GM23248 (cell line): ENCODE measurements around the gene TMEM163. TPM values are rescaled to one million over a fixed set of nuclear protein-coding genes. Genes with fewer than 3 reads are reported as not detected.
"Not testable (repeated sequence)": the region's sequence is repeated elsewhere in the genome, so short reads cannot be mapped to it uniquely, and the experiment has no call there.

Experiments used
- DNase-seq: peaks from one replicate; pipeline ENCODE4 v3.0.0-alpha.2; 2015
- H2AFZ ChIP-seq: fragments of 200-600 bp; sonication (generic); 2 replicates; pipeline ENCODE4 v1.6.1; 2016; ENCODE audit warnings: antibody characterized with exemption
- H3F3A ChIP-seq: fragments of 200-600 bp; sonication (generic); 2 replicates; pipeline ENCODE4 v1.6.1; 2016; ENCODE audit warnings: mild to moderate bottlenecking, antibody characterized with exemption, mixed run types; ENCODE audit not compliant: insufficient read depth
- H3K27ac ChIP-seq: fragments of 200-600 bp; sonication (generic); 2 replicates; pipeline ENCODE4 v1.5.1; 2016; ENCODE audit warnings: mild to moderate bottlenecking
- H3K27me3 ChIP-seq: fragments of 200-600 bp; sonication (generic); replicated peaks from 2 replicates; pipeline ENCODE4 v1.6.1; 2016; ENCODE audit warnings: mild to moderate bottlenecking; ENCODE audit not compliant: insufficient read depth
- H3K36me3 ChIP-seq: fragments of 200-600 bp; sonication (generic); 2 replicates; pipeline ENCODE4 v1.6.1; 2016; ENCODE audit warnings: low read depth, mild to moderate bottlenecking
- H3K4me1 ChIP-seq: fragments of 200-600 bp; sonication (generic); 2 replicates; pipeline ENCODE4 v1.6.1; 2016; ENCODE audit warnings: mild to moderate bottlenecking; ENCODE audit not compliant: insufficient read depth
- H3K4me2 ChIP-seq: fragments of 200-600 bp; sonication (generic); one replicate; pipeline ENCODE4 v1.6.1; 2016; ENCODE audit warnings: mild to moderate bottlenecking; ENCODE audit not compliant: unreplicated experiment
- H3K4me3 ChIP-seq: fragments of 200-600 bp; sonication (generic); 2 replicates; pipeline ENCODE4 v1.5.1; 2016; ENCODE audit warnings: mild to moderate bottlenecking
- H3K79me2 ChIP-seq: fragments of 200-600 bp; sonication (generic); 2 replicates; pipeline ENCODE4 v1.6.1; 2016; ENCODE audit warnings: mild to moderate bottlenecking; ENCODE audit not compliant: insufficient read depth
- H3K9ac ChIP-seq: fragments of 200-600 bp; sonication (generic); 2 replicates; pipeline ENCODE4 v1.6.1; 2016; ENCODE audit warnings: mild to moderate bottlenecking
- H3K9me2 ChIP-seq: fragments of 200-600 bp; sonication (generic); 2 replicates; pipeline ENCODE4 v1.6.1; 2016; ENCODE audit warnings: mixed run types, mild to moderate bottlenecking, moderate library complexity; ENCODE audit not compliant: insufficient read depth
- H3K9me3 ChIP-seq: fragments of 200-600 bp; sonication (generic); one replicate; pipeline ENCODE4 v1.6.1; 2017; ENCODE audit warnings: low read depth
- H4K20me1 ChIP-seq: fragments of 200-600 bp; sonication (generic); 2 replicates; pipeline ENCODE4 v1.6.0; 2016; ENCODE audit not compliant: insufficient read depth
- EZH2 ChIP-seq: fragments of 200-600 bp; sonication (generic); IDR thresholded peaks from 2 replicates; pipeline ENCODE4 v1.6.1; 2018; ENCODE audit warnings: antibody characterized with exemption, mild to moderate bottlenecking; ENCODE audit not compliant: insufficient read depth, poor library complexity, severe bottlenecking
- EZH2phosphoT487 ChIP-seq: fragments of 200-600 bp; sonication (generic); IDR thresholded peaks from 2 replicates; pipeline ENCODE4 v1.6.1; 2018; ENCODE audit warnings: antibody characterized with exemption, moderate library complexity, mild to moderate bottlenecking, low read depth; ENCODE audit not compliant: insufficient read depth
- WGBS, 2 experiments: methylation state at CpG; one replicate each; pipeline ENCODE4 v1.1.6; 2015 to 2017; ENCODE audit warnings: low lambda C conversion rate in 2 of 2, low coverage in 1 of 2; ENCODE audit errors: missing lambda C conversion rate in 2 of 2; 5-methylcytosine and 5-hydroxymethylcytosine counted together
- in situ Hi-C: fragments of 300-500 bp; cut with MboI; formaldehyde crosslinking; loops from 2 replicates; pipeline ENCODE4 v1.15.0; 2020
- polyA plus RNA-seq: library from polyadenylated mRNA; unstranded; fragments of >200 nt; fragmentation: Nextera tagmentation; extraction: Ambion mirVana; gene quantifications from 2 replicates; pipeline ENCODE4 v1.2.1, GENCODE V29; 2016
- total RNA-seq: library from RNA; depleted of rRNA; stranded (reverse); fragments of >200 nt; shearing (Covaris generic); gene quantifications from 2 replicates; pipeline ENCODE4 v1.2.3, GENCODE V29; 2014

Gene TMEM163
- total and polyA plus RNA-seq, 2 experiments from 2014 or later = not detected

DNA sequence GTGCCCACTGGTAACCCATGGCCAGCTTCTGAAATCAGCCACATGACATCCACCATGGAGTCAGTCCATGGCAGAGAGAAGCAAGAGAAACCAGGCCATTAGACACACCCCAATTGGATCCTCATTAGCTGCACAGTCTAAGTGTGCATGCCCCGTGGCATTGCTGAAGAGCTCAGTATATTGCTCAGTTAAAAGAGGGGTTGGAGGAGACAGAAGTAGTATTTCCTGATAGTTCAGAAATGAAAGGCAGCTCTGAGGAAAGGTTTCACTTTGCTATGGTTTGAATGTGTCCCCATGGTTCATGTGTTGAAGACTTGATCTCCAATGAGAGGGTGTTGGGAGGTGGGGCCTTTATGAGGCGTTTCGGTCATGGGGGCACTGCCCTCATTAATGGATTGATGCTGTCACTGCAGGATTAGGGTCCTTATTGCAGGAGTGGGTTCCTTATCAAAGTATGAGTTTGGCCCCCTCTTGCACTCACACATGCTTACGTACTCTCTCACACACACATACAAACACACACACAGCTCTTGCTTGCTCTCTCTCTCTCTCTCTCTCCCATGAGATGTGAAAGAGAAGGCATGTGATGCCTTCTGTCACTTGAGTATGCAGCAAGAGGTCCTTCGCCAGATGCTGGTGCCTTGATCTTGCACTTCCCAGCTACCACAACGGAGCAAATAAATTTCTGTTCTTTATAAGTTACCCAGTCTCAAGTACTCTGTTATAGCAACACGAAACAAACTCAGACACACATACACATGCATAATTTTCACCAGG lies 58.0 kb downstream of the TMEM163 start:
- no peak for DNase-seq
- 15 to 16% methylated on average over 7 of the region's 7 CpGs for WGBS, 2 experiments
- Histone ChIP-seq H3K9ac (no peak overlapping the region), H3K9me3 (no peaks in the 10 kb centered on the region), H3K27ac (no peak overlapping the region), H3K27me3 (no peaks in the 10 kb centered on the region), H2AFZ (no peak overlapping the region), H3K79me2 (no peaks in the 10 kb centered on the region), H3F3A (no peaks in the 10 kb centered on the region), H4K20me1 (no peaks in the 10 kb centered on the region), H3K9me2 (no peaks in the 10 kb centered on the region), H3K4me1 (no peaks in the 10 kb centered on the region), H3K36me3 (no peaks in the 10 kb centered on the region), H3K4me3 (no peak overlapping the region), H3K4me2 (no peak overlapping the region)
- no peak for TF ChIP-seq EZH2phosphoT487
- TF ChIP-seq EZH2 = no peak
- in situ Hi-C loops = no loop called here

DNA sequence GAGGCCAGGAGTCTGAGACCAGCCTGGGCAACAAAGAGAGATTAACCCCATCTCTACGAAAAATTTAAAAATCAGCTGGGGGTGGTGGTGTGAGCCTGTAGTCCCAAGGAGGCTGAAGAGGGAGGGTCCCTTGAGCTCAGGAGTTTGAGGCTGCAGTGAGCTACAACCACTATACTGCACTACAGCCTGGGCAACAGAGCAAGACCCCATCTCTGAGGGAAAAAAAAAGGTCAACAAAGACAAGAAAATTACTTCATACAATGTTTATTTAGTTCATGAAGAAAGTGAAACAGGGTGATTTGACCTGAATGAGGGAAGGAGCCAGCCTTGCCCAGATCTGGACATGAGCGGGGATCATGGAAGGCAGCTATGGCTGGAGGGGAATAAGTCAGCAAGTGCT lies 59.1 kb downstream of the TMEM163 start:
- Histone ChIP-seq H3K27me3 (no peaks in the 10 kb centered on the region), H3K9me2 (no peaks in the 10 kb centered on the region), H3K27ac (no peak overlapping the region), H3K4me2 (no peak overlapping the region), H3F3A (no peaks in the 10 kb centered on the region), H3K9ac (no peak overlapping the region), H2AFZ (no peak overlapping the region), H3K9me3 (no peaks in the 10 kb centered on the region), H3K36me3 (no peaks in the 10 kb centered on the region), H3K79me2 (no peaks in the 10 kb centered on the region), H3K4me1 (no peaks in the 10 kb centered on the region), H3K4me3 (no peak overlapping the region), H4K20me1 (no peaks in the 10 kb centered on the region)
- 0 to 3% methylated on average over 2 of the region's 2 CpGs for WGBS, 2 experiments
- DNase-seq = no peak
- in situ Hi-C loops = no loop called here
- TF ChIP-seq EZH2 (no peak), EZH2phosphoT487 (no peak)

DNA sequence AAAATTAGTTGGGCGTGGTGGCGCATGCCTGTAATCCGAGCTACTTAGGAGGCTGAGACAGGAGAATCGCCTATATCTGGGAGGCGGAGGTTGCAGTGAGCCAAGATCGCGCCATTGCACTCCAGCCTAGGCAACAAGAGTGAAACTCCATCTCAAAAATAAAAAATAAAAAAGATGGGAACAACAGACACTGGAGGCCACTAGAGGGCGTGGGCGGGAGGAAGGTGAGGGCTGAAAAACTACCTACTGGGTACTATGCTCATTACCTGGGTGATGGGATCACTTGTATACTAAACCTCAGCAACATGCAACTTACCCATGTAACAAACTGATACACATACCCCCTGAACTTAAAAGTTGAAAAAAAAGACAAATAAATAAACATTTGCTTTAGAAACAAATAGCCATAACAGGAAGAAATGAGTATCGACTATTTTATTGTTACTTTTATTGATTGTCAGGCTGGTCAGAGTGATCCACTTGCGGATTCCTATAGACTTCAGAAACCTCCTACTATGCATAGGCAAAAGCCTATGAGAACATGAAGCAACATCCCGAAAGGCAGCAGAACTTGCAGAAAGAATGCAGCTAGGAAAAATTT lies 61.0 kb downstream of the TMEM163 start:
- TF ChIP-seq EZH2phosphoT487 (no peak), EZH2 (no peak)
- no peaks in the 10 kb centered on the region for H4K20me1 ChIP-seq
- no peak overlapping the region for H3K27ac ChIP-seq
- no peaks in the 10 kb centered on the region for H3K9me3 ChIP-seq
- no peaks in the 10 kb centered on the region for H3F3A ChIP-seq
- no peaks in the 10 kb centered on the region for H3K27me3 ChIP-seq
- no peak overlapping the region for H3K4me2 ChIP-seq
- no peak overlapping the region for H3K4me3 ChIP-seq
- in situ Hi-C loops = no loop called here
- DNase-seq = peak; percentile 30
- no peaks in the 10 kb centered on the region for H3K36me3 ChIP-seq
- no peak overlapping the region for H2AFZ ChIP-seq
- H3K4me1 ChIP-seq = no peaks in the 10 kb centered on the region
- no peaks in the 10 kb centered on the region for H3K9me2 ChIP-seq
- 44 to 48% methylated on average over 12 of the region's 12 CpGs for WGBS, 2 experiments
- no peaks in the 10 kb centered on the region for H3K79me2 ChIP-seq
- no peak overlapping the region for H3K9ac ChIP-seq

GRCh38 chr2:134656391-134656790 lies 62.4 kb downstream of the TMEM163 start:
- H3K9me3 ChIP-seq, H3K79me2 ChIP-seq, DNase-seq, H3K27ac ChIP-seq, in situ Hi-C loops, H3K4me2 ChIP-seq, H3K9me2 ChIP-seq, H3K27me3 ChIP-seq, H3K36me3 ChIP-seq, H3K4me1 ChIP-seq, H2AFZ ChIP-seq, H3F3A ChIP-seq, H4K20me1 ChIP-seq, H3K9ac ChIP-seq, H3K4me3 ChIP-seq: not testable (repeated sequence)
- 59 to 67% methylated on average over 6 to 9 of the region's 15 CpGs for WGBS, 2 experiments
